Dendritic cell treated with granulocyte-macrophage colony-stimulating factor and Interleukin-4, amounts not matched to agents 40 ng/mL and 50 ng/mL, for 4 days (primary cell): ENCODE measurements around the gene PCCA.

ENCODE experiments used
- H3K27ac Mint-ChIP-seq: one replicate; pipeline ENCODE4 v1.8.0; 2022; ENCODE audit warnings: mild to moderate bottlenecking, mixed read lengths
- H3K27me3 Mint-ChIP-seq: one replicate; pipeline ENCODE4 v1.8.0; 2022; ENCODE audit warnings: mild to moderate bottlenecking, mixed read lengths
- H3K36me3 Mint-ChIP-seq: one replicate; pipeline ENCODE4 v1.8.0; 2022; ENCODE audit warnings: low read depth, mixed read lengths
- H3K4me1 Mint-ChIP-seq: one replicate; pipeline ENCODE4 v1.8.0; 2022; ENCODE audit warnings: low read depth, mixed read lengths
- H3K4me3 Mint-ChIP-seq: one replicate; pipeline ENCODE4 v1.8.0; 2022; ENCODE audit warnings: mild to moderate bottlenecking, moderate library complexity, mixed read lengths
- H3K9me3 Mint-ChIP-seq: one replicate; pipeline ENCODE4 v1.8.0; 2022; ENCODE audit warnings: mixed read lengths
- intact Hi-C: fragments of 100-400 bp; cut with micrococcal nuclease; formaldehyde crosslinking; loops from one replicate; pipeline ENCODE4 v1.15.0; 2022

PCCA gene

DNA sequence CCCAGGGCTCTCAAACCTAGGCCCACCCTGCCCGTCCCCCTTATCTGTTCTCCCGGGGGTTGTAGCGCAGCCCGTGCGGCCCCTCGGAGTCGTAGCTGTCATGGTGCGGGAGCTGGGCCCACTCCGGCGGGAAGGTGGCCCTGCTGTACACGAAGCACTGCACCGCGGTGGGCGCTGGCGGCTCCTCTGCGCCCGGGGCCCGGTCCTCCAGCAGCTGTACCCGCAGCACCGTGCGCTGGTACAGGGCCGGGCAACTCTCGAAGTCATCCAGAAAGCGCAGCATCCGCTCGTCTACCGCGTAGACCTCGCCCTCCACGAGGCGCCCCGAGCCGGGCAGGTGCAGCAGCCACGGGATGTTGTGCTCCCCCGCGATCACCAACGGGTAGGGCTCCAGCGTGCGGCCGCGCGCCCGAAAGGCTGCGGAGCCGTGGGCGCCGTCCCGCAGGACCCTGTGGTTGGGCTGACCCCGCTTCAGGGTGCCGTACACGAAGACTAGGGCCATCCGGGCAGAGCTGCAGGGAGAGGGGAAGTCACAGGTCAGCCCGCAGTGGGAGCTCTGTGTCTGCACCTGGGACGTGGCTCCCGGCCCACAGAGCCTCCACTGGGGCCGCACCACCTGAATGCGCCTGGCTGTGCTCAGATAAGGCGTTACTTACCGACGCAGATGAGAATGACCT is 443.3 kb downstream of the PCCA start:
- Mint-ChIP-seq H3K36me3 (peaks cover 16% of the 10 kb centered on the region), H3K4me1 (no peaks in the 10 kb centered on the region), H3K9me3 (no peaks in the 10 kb centered on the region), H3K27me3 (peaks cover 1% of the 10 kb centered on the region), H3K4me3 (no peak overlapping the region), H3K27ac (no peak overlapping the region)
- intact Hi-C loops = no loop called here

DNA sequence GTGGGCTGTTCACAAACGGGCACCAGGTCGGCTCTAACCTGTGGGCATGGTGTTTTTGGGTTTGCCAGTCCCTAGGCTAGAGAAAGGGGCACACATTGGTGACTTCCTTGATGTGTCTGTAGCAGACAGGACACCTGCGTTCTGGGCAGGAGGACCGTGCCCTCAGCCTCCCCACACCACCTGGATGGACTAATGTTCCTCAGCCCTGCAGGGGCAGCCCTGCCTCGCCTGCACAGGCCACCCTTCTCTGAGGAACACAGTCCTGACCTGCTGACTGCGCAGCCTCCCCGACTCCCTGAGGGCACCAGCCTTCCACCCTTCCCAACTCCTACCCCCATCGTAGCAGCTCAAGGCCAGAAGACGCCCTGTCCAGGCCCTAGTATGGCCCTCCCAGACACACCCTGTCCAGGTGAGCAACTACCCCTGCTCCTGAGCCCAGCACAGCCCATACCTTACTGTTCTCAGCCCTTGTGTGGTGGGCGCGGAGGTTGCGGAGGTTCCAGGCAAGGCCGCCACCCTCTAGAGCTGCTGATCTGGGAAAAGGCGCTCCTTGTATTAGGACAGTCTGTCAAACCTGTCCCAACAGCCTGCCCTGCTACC is 444.0 kb downstream of the PCCA start:
- Mint-ChIP-seq H3K27ac (no peak overlapping the region), H3K4me1 (no peaks in the 10 kb centered on the region)

DNA sequence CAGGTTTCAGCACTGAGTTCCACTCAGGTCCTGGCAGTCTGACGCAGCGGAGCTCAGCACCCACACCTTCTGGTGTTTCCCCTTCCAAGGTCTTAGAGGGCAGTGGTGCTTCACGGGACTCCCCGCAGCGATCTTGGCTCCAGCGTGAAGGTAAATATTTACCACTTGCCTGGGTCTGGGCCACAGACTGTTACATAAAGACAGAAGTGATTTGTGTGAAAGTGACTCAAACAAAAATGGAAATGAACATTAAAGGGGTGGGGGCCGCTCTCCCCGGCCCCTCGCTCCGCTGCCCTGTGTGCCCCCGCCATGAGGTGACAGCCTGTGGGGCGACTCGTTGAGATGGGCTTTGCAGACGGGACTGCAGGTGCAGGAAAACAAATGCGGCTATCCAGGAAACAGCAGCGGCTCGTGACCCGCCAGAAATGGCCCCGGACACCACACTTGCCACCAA is 444.7 kb downstream of the PCCA start:
- peaks cover 16% of the 10 kb centered on the region for H3K36me3 Mint-ChIP-seq
- intact Hi-C loops = no loop called here
- H3K27ac Mint-ChIP-seq = no peak overlapping the region
- no peaks in the 10 kb centered on the region for H3K9me3 Mint-ChIP-seq
- H3K27me3 Mint-ChIP-seq = peaks cover 1% of the 10 kb centered on the region
- H3K4me3 Mint-ChIP-seq = no peak overlapping the region
- H3K4me1 Mint-ChIP-seq = no peaks in the 10 kb centered on the region

More for the DNA sequence above, 444.0 kb downstream of the PCCA start:
- intact Hi-C loops = no loop called here
- Mint-ChIP-seq H3K9me3 (no peaks in the 10 kb centered on the region), H3K36me3 (peaks cover 16% of the 10 kb centered on the region), H3K27me3 (peaks cover 1% of the 10 kb centered on the region), H3K4me3 (no peak overlapping the region)

DNA sequence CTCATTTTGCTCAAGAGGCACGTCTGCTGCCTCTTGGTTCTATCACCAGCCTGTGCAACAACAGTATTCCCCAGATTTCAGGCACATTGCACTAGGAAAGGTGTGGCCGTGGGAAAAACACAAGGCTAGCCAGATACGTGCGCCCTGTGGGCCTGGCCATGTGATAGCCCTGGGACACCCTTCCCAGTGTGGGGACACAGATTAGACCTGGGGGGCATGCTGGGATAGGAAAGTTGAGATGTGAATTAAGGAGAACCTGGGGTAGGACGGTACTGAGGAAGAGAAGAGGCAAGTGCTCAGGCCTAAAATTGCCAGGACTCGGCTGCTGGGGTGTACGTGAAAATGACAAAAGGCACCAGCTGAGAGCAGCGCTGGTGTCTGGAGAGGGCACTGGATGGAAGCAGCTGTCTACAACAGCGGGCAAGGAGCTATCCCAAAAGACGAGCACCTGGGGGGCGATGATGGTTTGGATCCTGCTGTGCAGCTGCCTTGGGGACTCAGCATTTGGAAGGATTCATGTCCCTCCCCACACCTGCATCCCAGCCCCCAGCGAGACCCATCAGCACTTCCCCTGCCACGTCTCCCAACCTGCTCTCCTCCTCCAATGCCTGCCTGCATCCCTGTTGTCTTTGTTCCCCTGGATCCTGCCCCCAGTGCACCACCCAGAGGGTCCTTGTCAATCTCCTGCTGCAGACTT is 445.4 kb downstream of the PCCA start:
- intact Hi-C loops = no loop called here
- H3K27me3 Mint-ChIP-seq = peaks cover 1% of the 10 kb centered on the region
- H3K27ac Mint-ChIP-seq = no peak overlapping the region
- no peak overlapping the region for H3K4me3 Mint-ChIP-seq
- H3K9me3 Mint-ChIP-seq = no peaks in the 10 kb centered on the region
- no peaks in the 10 kb centered on the region for H3K4me1 Mint-ChIP-seq
- H3K36me3 Mint-ChIP-seq = peaks cover 10% of the 10 kb centered on the region

DNA sequence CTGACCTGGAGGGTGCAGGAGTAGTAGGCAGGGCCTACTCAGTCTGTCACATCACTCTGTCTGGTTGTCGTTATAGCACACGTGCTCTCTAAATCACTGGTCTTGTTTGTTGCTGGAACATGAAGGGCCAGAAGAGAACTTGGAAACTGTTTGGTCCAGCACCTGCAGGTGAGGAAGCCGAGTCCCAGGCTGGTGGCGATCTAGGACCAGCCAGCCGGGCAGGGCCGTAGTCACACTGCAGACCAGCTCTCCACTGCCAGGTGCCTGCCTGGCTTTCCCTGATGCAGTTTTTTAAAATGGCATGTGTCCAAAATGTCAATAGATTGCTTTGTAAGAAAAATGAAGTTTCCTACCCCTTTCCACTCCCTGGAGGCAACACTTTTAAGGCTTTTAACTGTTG is 446.0 kb downstream of the PCCA start:
- Mint-ChIP-seq H3K27ac (no peak overlapping the region), H3K36me3 (peaks cover 6% of the 10 kb centered on the region), H3K4me1 (no peaks in the 10 kb centered on the region), H3K27me3 (peaks cover 1% of the 10 kb centered on the region), H3K9me3 (no peaks in the 10 kb centered on the region), H3K4me3 (no peak overlapping the region)
- intact Hi-C loops = no loop called here

DNA sequence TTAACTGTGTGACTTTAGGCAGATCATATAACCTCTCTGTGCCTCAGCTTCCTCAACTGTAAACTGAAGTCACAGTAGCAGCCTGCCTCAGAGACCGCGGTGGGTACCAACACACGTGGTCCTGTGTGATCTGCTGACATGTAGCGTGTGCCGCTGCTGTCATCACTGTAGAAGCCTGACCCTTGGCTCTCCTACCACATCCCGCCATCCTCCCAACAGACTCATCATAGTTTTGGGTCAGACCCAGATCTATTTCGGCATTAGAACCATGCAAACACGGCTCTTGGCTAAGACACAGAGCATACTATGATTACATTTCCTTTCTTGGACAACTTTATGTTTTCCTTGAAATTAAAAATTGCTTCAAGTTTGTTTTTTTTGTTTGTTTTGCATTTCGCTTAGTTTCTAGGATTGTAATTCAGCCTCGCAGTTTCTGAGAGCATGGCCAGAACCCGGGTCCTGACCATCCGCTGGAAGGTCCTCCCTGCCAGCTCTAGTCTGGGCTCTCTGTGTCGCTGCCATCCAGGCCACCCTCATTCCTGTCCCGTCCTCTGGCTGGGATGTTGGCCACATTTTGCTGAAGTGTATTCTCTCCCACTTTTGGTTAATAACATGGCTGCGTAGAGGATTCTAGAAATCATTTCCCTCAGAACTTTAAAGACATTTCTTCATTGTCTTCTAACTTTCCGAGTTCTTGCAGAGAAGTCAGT is 446.7 kb downstream of the PCCA start:
- H3K4me1 Mint-ChIP-seq = no peaks in the 10 kb centered on the region
- H3K27me3 Mint-ChIP-seq = peaks cover 3% of the 10 kb centered on the region
- no peak overlapping the region for H3K27ac Mint-ChIP-seq
- no peaks in the 10 kb centered on the region for H3K9me3 Mint-ChIP-seq
- peaks cover 6% of the 10 kb centered on the region for H3K36me3 Mint-ChIP-seq
- H3K4me3 Mint-ChIP-seq = no peak overlapping the region
- intact Hi-C loops = no loop called here

DNA sequence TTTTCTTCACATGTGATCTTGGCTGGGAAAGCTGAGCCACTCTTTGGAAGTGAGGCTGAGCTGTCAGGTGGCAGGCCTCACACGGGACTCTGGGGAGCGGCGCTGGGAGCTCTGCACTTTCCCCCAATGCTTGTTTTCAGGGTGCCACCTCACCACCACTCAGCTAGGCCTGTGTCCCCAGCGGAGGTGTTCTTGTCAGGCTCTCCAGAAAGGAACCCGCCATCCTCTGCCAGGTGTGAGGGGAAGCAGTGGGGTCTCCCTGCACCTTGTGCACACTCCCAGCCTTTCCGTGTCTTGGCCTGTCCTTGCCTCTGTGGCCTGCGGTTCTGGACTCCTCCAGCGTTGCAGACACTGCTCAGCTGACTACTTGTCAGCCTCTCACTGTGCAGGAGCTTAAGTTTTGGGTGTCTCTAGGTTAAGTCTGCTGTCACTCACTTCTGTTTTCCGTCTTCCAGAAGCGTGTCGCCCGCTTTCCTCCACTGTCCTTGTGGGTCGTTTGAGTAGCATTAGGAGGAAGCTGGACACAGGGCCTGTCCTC is 447.8 kb downstream of the PCCA start:
- peaks cover 6% of the 10 kb centered on the region for H3K27me3 Mint-ChIP-seq
- no peak overlapping the region for H3K4me3 Mint-ChIP-seq
- no peaks in the 10 kb centered on the region for H3K9me3 Mint-ChIP-seq
- peaks cover 6% of the 10 kb centered on the region for H3K36me3 Mint-ChIP-seq
- H3K4me1 Mint-ChIP-seq = no peaks in the 10 kb centered on the region
- H3K27ac Mint-ChIP-seq = no peak overlapping the region
- intact Hi-C loops = no loop called here

DNA sequence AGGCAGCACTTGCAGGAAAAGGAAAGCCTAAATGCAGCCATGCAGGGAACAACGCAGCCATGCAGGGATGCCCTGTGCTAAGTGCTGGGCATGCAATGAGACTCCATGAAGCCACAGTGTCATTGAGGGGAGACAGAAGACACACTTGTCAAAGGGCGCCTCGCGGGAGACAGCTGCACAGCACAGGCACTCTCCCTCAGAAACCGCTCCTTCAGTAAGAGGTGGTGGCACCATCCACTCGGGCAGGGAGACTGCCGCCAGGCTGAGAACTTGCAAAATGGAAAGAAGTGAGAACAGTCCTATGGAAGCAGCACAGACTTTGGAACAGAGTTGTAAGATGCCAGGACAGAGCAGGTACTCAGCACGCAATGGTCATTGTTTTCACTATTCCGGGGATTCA is 448.6 kb downstream of the PCCA start:
- Mint-ChIP-seq H3K27me3 (peaks cover 6% of the 10 kb centered on the region), H3K36me3 (no peaks in the 10 kb centered on the region), H3K4me3 (no peak overlapping the region), H3K4me1 (peaks cover 5% of the 10 kb centered on the region), H3K9me3 (no peaks in the 10 kb centered on the region), H3K27ac (no peak overlapping the region)
- intact Hi-C loops = no loop called here

DNA sequence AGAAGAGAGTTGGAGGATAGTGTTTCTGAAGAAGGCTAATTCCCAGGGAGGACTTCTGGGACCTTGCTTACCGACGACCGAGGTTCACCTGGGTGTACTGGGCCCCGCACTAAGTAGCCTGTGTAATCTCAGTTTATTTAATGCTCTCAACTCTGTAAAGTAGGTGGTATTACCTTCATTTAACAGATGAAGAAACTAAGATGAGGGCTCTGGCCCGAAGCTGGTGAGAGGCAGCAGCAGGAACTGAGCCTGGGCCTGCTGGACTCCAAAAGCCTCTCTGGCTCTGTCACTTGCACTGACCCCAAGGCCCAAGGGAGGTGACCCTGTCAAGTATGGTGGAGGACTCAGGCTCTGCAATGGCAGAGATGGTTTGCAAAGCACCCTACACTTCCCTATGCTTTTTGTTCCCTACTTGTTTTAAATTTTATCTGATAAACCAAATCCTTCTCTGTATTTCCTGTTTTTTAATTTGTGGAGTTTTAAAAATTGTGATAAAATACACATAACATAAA is 449.1 kb downstream of the PCCA start:
- no peak overlapping the region for H3K4me3 Mint-ChIP-seq
- intact Hi-C loops = no loop called here
- H3K4me1 Mint-ChIP-seq = peaks cover 5% of the 10 kb centered on the region
- no peaks in the 10 kb centered on the region for H3K36me3 Mint-ChIP-seq
- H3K27ac Mint-ChIP-seq = no peak overlapping the region
- H3K9me3 Mint-ChIP-seq = no peaks in the 10 kb centered on the region
- peaks cover 6% of the 10 kb centered on the region for H3K27me3 Mint-ChIP-seq

DNA sequence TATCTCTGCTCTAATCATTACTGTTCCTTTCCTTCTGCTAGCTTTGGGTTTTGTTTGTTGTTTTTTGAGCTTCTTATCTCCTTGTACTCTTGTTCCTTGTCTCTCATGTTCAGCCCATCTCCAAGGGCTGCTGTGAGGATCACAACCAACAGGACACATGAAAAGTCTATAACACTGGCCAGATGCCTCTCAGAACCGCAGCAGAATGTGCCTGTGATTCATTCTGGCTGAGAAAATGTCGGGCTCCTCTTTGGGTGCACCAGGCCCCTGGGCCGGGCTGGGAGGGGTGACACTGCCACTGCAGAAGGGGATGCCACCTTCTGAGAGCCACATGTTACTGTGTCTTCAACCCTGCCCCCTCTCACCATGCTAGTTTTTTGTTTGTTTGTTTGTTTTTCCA is 451.7 kb downstream of the PCCA start:
- Mint-ChIP-seq H3K4me1 (peaks cover 9% of the 10 kb centered on the region), H3K9me3 (no peaks in the 10 kb centered on the region), H3K27ac (no peak overlapping the region), H3K27me3 (peaks cover 6% of the 10 kb centered on the region), H3K4me3 (no peak overlapping the region), H3K36me3 (no peaks in the 10 kb centered on the region)
- intact Hi-C loops = no loop called here

DNA sequence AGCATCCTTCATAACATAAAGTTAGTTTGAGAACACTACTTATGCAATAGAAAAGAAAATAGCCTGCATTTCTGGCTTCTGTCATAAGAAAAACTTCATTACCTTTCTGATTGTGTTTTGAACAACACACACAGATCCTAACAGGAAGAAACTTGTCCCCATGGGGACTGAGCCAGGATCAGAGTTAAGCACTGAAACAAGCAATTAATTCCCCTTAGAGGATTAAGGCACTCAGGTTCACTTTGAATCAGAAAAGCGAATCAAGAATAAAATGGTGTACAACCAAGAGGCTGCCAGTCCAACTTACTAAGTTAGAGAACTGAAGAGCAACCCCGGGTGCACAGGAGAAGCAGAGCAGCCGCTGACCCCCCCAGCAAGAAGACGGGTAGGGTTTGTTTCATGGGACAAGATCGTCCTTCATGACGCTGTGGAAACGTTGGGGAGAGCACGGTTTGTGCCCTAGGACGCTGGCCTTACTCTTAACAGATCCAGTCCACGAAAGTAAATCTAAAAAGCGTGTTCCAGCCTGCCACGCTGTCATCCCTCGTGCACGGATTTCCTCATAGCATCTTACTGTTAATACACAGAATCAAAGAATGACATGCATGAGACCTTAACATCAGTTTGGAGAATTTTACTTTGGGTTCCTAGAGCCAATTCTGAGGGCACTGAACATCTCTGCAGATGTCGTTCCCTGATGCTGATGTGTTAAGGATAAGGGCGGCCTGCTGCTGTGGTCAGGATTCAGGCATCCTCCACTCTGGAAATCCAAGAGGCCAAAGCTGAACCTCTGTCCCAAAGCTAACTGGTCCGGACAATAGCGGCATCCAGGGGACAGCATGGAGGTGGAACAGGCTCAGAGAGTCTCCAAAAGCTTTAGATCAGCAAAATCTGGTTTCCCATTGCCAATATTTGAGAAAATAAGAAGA is 453.3 kb downstream of the PCCA start:
- H3K9me3 Mint-ChIP-seq = no peaks in the 10 kb centered on the region
- H3K27me3 Mint-ChIP-seq = peaks cover 5% of the 10 kb centered on the region
- no peak overlapping the region for H3K27ac Mint-ChIP-seq
- intact Hi-C loops = no loop called here
- H3K4me1 Mint-ChIP-seq = peaks cover 10% of the 10 kb centered on the region
- H3K4me3 Mint-ChIP-seq = no peak overlapping the region
- H3K36me3 Mint-ChIP-seq = no peaks in the 10 kb centered on the region

DNA sequence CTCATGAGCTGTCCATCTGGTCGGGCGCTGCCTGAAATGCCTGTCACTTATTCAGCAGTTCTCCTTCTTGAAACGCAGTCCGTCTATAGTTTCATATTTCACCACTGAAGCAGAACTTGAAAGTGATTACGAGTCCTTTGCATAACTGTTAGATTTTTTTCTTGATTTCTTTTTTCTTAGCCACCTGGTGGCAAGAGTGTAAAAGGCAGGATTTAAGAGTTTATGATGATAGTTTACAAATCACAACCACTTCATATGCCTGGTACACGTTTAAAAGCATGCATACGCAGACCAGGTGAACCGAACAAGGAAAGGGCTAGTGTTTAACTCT is 453.9 kb downstream of the PCCA start:
- peaks cover 5% of the 10 kb centered on the region for H3K27me3 Mint-ChIP-seq
- no peak overlapping the region for H3K4me3 Mint-ChIP-seq
- no peaks in the 10 kb centered on the region for H3K36me3 Mint-ChIP-seq
- no peak overlapping the region for H3K27ac Mint-ChIP-seq
- peaks cover 10% of the 10 kb centered on the region for H3K4me1 Mint-ChIP-seq
- intact Hi-C loops = no loop called here
- H3K9me3 Mint-ChIP-seq = no peaks in the 10 kb centered on the region
